ENCODE measurements around the gene MYO1F. TPM values are rescaled to one million over a fixed set of nuclear protein-coding genes. Genes with fewer than 3 reads are reported as not detected.

MYO1F gene
- total and polyA plus RNA-seq, 10 of the 15 experiments (the other 5 are each of a cell fraction or from before 2014, with no cell fraction given) = 3.5 to 49.4 (median 31.3) TPM

DNA sequence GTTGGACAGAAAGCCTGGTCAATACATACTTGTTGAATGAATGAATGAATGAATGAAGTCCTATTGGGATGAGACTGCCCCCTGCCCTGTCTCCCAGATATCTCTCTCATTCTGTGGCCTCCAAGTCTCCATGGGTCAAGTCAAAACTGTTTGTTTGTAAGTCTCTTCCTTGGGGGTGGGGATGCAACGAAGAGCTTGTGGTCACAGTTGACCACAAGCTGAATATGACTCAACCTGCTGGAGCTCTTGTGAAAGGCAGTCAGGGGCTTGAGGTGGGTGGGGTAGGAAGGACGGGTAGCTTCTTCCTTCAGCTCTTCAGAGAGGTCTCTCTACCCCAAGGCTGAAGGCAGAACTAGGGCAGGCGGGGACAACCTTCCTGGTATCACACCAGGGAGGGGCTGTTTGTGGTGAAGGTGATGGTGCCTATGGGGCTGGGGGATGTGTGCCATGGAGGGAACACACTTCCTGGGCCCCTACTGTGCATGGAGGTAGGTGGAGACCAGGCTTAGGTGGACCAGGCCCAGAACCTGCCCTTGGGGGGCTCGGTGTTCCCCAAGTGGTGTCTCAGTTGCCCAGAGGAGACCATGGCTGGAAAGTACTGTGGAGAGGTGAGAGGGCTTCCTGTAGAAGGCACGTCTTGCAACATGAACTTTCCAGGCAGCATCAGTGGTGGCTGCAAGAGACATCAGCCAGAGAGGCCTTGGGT, 8.0 kb downstream of the MYO1F start (continued):
- TF ChIP-seq ZNF207 (IDR thresholded peaks at IDR 0.05; ENCODE audit: borderline replicate concordance) (no peak), IKZF2 (IDR thresholded peaks at IDR 0.05) (peak; percentile 76 to 78), POLR2AphosphoS5 (IDR thresholded peaks at IDR 0.05; ENCODE audit: low read length) (no peak), RBBP5 (conservative IDR thresholded peaks at IDR 0.05) (no peak), ZBTB11 (CRISPR knock-in tag; IDR thresholded peaks at IDR 0.05) (no peak), FOXM1 (IDR thresholded peaks at IDR 0.05; ENCODE audit: low read depth, low read length) (no peak), CBX5 (IDR thresholded peaks at IDR 0.05; ENCODE audit: low read depth) (no peak), BCLAF1 (IDR thresholded peaks at IDR 0.05) (no peak), GABPA (IDR thresholded peaks at IDR 0.05; ENCODE audit: low read depth) (no peak), JUND (IDR thresholded peaks at IDR 0.05; ENCODE audit: low read depth, low read length) (peak; percentile 70; the same call in 1 of the 2 replicates), ZBTB4 (CRISPR knock-in tag; IDR thresholded peaks at IDR 0.05) (no peak), NFYB (IDR thresholded peaks at IDR 0.05; ENCODE audit: insufficient read depth, low read depth, low read length) (no peak), SMAD5 (IDR thresholded peaks at IDR 0.05; ENCODE audit: low read depth) (no peak), YY1 (IDR thresholded peaks at IDR 0.05; ENCODE audit: low read depth, low read length) (no peak), E4F1 (IDR thresholded peaks at IDR 0.05; ENCODE audit: borderline replicate concordance, partially characterized antibody) (no peak)
- TF ChIP-seq, protein P1, sequence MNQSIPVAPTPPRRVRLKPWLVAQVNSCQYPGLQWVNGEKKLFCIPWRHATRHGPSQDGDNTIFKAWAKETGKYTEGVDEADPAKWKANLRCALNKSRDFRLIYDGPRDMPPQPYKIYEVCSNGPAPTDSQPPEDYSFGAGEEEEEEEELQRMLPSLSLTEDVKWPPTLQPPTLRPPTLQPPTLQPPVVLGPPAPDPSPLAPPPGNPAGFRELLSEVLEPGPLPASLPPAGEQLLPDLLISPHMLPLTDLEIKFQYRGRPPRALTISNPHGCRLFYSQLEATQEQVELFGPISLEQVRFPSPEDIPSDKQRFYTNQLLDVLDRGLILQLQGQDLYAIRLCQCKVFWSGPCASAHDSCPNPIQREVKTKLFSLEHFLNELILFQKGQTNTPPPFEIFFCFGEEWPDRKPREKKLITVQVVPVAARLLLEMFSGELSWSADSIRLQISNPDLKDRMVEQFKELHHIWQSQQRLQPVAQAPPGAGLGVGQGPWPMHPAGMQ (IDR thresholded peaks at IDR 0.05; ENCODE audit: borderline replicate concordance) = no peak
